GM19351 (cell line): ENCODE measurements around the gene HEXIM2.
"Not testable (repeated sequence)": the region's sequence is repeated elsewhere in the genome, so short reads cannot be mapped to it uniquely, and the experiment has no call there.

Experiments
- ATAC-seq: cut with Tn5 transposase; IDR thresholded peaks from one replicate; pipeline ENCODE4 v1.9.1; 2021; ENCODE audit warnings: mild to moderate bottlenecking, moderate library complexity; ENCODE audit not compliant: unreplicated experiment

The HEXIM2 gene, protein sequence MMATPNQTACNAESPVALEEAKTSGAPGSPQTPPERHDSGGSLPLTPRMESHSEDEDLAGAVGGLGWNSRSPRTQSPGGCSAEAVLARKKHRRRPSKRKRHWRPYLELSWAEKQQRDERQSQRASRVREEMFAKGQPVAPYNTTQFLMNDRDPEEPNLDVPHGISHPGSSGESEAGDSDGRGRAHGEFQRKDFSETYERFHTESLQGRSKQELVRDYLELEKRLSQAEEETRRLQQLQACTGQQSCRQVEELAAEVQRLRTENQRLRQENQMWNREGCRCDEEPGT

DNA sequence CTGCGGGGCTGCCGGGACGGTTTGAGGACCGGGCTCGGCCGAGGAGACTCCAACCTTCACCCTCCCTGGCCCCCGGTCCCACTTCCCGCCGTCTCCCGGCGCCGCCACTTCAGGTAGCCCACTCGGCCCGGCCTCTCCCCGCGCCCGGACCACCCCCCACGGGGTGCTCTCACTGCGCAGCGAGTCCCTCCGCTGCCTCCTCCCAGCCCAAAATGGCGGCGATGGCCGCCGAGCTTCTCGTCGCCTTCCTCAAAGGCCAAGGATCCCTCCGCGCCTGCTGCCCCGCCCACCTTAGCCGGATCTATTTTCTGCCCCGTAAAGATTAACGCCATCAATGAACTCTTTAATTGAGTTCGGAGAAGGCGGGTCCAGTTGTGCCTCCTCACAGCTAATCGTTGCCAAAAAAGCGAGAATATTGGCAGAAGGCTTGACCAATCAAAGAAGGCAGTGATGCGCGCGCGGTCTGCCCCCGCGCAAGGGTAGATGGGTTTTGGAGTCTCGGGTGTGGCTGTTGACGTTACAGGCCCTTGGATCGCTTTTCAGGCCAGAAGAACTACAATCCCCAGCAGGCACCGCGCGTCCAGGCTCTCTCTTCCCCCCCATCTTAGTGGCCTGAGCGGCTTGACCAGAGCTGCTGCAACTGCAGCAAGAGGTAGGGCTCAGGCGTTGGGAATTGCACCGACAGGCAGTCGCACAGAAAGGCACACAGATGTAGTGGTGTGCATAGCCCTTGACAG is at the start of gene HEXIM2:
HEXIM2 (plus strand) TSS at position 588 of the 737 bp plus-strand sequence. CDS start 919 bp downstream, outside the sequence.
- ATAC-seq = peak; percentile 94

DNA sequence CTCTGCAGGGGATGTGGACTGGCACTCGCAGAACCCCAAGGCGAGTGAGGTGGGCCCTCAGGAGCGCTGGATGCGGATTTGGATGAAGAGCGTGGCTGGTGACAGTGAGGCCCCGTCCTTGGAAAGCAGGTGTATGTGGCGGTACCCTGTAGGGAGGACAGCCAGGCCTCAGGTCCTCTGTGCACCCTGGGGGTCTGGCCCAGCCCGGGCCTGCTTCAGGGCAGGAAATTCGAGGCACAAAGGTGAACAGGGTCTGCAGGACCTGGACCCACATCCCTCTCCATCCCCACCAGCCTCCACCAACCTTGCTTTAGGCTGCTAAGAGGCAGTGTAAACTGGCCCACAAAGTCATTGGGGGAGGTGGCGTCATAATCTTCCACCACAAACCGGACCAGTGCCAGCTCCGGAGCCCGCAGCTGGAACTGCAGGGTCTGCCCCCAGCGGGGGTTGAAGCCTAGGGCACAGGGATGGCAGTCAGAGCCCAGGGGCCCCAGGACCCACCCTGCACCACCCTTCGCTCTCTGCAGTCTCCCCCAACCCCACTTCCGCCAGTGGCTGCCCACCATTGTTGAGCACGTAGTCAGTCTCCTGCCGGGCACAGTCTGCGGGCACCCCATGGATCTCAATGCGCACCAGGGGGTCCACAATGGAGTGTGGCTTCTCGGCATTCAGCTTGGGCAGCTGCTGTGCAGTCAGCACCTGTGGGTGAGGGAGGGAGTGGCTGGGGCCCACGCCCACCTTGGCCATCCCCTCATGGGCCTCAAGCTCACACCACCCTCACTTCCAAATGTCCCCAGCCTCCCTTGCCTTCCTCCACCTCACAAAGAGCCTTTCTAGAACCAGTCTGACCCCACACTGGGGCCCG is 48.9 kb upstream of the HEXIM2 start:
- no peak for ATAC-seq

DNA sequence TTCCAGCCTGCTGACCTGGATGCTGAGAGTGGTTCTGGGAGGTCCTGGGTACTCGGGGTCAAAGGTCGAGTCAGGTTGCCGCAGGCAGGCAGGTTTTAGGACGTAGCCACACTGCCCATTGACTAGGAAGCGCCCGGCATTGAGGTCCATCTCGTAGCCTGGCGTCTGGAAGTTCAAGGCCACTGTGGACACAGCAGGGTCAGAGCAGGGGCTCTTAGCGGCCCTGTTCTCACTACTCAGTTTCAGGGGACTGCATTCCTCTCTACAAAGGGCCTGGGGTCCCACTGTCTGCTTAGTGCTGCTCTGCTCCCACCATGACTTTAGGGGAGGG is 48.3 kb upstream of the HEXIM2 start:
- no peak for ATAC-seq

DNA sequence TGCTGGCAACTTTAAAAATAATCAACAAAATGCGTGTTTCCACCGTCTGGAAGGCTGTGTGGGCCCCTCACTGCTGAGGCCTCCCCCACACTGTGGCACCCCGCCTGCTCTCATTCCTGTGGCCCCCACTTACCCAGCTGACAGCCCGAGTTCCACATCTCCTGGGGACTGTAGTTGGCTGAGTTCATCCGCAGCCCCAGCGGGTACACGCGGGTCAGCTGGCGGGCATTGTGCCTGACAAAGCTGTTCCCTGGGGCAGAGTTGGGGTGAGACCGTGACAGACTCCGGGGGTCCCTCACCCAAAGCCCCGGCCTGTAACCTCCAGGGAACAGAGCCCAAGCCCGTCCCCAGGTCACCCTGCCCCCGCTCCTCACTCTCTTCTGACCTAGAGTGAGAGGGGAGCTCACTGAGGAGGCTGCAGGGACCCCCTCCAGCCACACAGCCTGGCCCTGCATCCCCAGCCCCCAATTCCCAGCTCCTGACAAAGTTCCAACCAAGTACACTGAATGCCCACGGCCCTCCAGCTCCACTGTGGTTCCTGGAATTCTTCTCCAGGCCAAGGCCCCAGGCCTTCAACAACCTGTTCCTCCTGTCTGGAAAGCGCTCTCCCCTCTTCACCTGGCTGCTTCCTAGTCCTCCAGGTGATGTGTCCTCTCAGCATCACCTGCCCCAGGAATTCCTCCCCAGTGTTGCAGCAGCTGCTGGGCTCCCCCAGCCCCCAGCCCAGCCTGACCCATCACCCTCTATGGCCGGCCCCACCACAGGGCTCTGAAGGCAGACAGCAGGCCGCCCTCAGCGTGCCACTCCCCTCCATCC is 47.4 kb upstream of the HEXIM2 start:
- ATAC-seq = no peak

DNA sequence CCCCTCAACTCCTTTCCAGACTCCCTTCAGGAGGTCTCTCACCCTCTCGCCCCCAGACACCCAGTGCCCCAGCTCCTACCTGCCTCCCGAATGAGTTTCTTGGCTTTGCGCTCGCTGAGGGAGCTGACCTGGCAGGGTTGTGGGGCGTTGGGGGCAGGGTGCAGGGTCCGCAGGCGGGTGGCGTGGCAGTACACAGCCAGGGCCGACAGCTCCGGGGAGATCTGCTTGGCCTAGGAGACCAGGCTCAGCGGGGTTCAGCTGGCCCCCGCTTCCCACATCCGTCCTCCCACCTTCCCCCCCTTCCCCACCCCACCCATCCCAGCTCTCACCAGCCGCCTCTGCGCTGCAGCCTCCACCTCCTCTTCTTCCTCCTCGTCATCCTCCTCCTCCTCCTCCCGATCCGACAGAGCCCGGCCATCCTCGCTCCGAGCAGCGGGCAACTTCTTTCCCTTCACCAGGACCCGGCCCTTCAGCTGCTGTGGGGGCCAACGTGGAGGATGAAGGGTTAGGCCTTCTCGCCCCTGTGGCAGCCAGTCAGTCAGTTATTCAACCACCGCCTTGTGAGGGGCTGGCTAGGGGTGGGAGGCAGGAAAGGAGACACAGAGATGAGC is 46.6 kb upstream of the HEXIM2 start:
- ATAC-seq = no peak

DNA sequence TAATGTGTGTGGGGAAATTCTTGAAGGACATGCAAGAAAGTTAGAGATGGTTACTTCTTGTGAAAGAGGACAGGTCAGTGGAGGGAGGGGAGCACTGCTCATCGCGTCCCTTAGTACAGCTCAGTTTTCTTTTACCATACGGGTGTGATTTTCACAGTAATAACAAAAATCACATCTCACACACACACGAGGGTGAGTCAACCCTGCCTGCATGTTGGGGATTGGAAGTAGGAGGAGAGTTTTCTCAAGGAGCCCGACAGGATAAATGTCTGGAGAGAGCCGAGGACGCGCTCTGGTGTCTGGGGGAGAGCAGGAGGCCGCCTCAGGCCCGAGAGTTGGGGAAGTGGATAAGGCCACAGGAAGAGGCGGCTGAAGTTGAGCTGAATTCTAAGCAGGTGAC is 45.8 kb upstream of the HEXIM2 start:
- ATAC-seq = no peak

DNA sequence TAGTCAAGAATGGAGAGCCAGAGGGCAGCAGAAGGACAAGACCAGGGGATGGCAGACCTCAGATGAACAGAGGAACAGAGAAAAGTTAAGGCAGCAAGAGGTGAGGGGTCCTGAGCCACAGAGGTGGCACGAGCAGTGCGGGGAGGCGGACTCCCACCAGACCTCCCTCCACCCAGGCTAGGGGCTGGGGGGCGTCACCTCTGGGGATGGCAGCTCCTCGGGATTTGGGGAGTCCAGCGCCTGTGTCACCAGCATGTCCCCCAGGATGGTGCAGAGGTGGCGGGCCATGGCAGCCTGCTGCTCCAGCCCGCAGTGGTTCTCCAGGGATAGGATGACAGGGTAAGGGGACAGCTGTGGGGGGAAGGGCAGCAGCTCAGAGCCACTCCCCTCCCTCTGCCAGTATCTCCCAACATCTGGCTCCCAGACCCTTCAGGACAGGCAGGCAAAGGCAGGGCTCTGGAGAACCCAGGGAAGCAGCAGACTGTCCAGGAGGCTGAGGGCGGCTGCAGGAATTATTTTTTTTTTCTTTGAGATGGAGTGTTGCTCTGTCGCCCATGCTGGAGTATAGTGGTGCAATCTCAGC is 45.1 kb upstream of the HEXIM2 start:
- no peak for ATAC-seq

DNA sequence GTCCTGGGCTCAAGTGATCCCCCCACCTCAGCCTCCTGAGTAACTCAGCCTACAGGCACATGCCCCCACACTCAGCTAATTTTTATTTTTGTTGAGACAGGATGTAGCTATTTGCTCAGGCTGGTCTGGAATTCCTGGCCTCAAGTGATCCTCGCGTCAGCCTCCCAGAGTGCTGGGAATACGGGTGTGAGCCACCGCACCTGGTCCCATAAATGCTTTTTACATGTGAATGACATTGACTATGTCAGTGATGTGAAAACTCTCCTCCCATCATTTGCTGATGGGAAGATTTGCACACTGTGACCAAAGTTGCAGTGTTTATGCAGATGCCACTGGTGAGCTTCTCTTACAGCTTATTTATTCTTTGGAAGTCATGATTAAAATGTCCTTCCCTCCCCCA is 44.3 kb upstream of the HEXIM2 start:
- ATAC-seq = no peak

DNA sequence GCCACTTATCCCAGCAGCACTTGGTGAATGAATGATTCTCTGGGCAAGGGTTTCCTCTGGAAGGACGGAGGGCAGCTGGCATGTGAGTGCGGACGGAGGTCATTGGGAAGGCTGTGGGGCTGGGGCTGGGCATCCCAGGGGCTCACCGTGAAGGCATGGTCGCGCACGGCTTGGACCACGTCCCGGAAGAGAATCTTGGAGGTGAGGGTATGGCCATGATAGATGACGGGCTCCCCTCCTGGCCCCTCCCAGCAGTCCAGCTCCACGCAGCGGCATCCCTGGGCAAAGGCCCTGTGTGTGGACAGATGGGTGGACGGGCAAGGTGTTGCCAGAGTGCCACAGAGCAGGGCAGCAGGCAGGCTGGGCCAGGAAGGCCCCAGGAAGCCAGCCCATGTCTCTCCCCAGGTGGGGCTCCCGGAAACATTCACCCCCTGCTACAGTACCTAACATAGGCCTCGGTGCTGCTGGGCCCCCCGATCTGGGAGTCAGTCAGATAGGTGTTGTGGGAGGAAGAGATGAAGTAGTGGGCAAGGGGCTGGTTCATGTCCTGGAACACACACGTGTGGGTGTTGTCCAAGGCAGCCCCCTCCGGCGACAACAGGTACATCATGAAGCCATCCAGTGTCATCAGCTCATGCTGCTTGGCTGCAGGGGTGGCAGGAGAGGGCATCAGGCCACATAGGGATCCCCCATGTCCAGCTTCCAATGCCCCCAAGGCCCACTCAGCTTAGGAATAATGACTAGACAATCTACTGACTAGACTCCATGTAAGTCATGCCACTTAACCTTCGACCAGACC is 43.6 kb upstream of the HEXIM2 start:
- ATAC-seq = no peak

DNA sequence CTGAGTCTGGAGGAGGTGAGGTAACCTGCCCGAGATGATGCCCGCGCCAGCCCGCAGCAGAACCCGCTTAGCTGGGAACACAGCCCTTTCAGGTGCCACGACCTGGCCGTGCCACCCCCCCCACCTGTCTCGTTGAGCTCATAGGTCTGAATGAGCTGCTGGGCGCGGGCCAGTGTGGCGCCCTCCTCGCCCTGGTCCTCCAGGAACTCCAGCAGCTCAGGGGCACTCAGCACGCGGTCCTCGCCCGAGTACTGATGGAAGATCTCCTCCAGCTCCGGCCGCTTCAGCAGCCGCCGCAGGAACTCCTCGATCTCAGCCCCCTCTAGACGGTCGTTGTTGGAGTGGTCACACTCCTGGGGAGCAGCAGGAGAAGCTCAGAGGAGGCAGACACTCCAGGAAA is 43.0 kb upstream of the HEXIM2 start:
- ATAC-seq = no peak

DNA sequence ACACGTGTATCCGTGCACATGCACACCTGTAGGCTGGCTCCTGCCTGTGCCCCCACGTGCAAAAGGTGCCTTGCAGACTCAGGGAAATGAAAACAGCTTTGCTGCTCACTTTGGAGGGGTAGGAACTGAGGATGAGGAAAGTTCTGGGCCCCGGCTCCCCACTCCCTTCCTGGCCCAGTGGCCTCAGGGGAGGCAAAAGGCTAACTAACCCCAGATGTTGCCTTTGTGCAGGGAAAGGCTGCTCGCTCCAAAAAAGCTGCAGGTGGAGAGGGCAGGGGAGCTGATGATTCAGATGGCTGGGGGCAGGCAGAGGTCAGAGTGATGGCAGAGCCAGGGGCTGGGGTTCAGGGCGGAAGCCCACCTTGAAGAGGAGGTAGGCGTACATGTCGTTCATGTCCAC is 41.7 kb upstream of the HEXIM2 start:
- no peak for ATAC-seq

DNA sequence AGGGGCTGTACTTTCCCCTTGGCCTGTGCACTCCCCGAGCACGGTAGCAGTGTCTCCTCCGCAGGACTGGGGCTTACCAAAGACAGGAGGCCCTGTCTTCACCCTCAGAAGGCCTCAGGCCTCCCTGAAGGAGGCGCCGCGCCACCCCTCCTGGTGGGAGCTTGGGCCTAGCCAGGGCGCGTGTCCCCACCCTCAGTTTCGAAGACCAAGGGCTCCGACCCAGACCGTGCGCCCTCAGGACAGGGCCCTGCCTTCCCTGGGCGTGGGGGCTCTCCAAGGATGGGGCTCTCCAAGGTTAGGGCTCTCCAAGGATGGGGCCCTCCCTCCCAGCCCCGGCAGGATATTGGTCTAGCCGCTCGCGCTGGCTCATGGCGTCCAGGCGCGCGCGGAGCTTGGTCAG is 41.1 kb upstream of the HEXIM2 start:
- ATAC-seq = no peak

DNA sequence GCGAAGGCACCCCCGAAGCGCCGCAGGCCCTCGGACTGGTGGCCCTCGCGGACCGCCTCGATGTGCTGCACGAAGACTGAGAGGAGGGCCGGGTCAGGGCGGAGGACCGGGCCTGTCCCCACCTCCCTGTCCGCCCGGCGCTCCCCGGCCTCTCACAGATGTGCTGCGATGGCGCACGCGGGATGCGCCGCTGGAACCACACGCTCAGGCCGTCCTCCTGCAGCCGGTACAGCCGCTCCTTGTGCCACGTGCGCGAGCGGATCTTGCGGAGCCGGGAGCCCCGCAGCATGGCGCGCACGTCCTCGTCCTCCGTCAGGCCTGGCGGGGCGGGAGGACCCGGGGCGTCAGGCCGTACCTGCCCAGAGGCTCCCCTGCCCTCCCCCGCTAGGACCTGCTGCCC is 40.6 kb upstream of the HEXIM2 start:
- ATAC-seq = no peak

DNA sequence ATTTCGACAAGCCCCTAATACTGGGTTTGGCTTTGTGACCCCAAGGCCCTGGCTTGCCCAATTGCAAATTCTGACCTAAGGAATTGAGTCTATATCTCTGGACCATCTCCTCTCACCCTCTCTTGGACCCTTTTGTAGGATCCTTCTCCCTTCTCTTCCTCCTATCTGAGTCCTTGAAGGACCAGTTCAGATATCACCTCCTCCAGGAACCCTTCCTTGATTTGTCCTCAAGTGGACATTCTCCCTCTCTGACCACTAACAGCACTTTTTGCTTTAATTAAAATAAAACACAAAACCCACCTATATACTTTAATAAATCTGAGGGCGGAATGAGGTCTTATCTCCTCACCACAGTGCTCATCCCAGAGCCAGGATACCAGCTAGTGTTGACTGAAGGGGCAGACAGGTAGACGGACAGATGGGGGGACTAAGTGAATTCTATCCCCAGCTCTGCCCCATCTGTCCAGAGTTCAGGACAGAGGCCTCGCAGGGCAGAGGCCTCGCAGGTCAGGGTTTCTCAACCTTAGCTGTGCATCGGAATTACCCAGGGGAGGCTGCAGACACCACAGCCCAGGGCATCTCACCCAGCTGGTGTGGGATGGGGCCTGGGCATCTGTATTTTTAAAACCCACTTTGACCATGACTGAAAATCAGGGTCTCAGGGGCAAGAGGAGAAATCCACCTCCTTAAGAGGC is 38.5 kb upstream of the HEXIM2 start:
- no peak for ATAC-seq

DNA sequence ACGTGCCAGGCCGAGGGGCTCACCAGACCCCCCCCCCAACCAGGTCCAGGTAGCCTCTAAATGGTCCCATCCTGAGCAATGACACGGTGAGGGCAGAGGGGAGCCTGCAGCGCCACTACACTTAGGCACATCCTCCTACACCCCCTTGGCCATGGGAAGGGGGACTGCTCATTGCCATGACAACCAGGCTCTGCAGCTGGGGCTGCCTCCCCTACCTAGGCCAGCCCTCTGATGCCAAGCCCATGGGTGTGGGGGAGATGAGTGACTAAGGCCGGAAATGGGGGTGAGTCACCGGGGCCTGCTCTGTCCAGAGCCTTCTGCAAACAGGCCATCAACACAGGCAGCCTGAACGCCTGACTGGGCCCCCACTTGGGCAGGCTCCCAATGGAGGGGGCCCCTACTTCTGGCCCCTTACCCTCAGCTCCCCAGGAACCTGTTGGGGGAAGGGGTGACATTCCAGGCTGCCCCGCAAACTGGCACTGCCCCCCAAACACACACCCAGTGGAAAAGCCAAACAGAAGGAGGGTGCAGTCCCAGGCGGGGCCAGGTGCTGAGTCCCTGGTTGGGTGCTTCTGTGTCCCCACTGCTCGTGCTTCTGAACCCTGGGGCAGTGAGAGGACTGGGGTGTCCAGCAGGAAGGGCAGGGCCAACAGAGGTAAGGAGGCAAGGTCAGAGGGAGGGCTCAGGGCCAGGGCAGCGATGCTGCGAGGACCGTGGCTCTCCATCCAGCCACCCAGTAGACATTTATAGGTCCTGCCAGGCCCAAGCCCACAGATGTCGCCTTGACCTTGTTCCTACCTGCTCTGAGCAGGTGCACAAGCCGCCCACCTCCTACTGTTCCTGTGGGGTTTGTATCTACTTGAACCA is 37.5 kb upstream of the HEXIM2 start:
- ATAC-seq = no peak

DNA sequence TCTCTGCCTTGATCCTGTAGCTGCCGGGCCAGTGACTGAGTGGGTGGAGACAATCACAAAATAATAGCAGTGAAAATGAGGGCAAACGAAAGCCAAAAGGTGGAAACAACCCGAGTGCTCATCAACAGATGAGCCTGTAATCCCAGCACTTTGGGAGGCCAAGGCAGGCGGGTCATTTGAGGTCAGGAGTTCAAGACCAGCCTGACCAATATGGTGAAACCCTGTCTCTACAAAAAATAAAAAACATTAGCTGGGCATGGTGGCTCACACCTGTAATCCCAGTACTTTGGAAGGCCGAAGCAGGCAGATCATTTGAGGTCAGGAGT is 36.9 kb upstream of the HEXIM2 start:
- ATAC-seq = not testable (repeated sequence)

DNA sequence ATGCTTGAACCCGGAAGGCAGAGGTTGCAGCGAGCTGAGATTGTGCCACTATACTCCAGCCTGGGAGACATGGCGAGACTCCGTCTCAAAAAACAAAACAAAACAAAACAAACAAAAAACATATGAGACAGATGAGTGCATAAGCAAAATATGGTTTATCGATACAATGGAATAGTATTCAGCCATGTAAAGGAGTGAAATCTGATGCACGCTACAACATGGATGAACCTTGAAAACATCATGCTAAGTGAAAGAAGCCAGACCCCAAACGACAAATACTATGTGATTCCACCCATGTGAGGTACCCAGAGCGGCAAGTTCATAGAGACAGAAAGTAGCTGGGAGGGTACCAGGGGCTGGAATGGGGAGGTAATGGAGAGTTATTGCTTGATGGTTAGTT is 36.2 kb upstream of the HEXIM2 start:
- no peak for ATAC-seq

DNA sequence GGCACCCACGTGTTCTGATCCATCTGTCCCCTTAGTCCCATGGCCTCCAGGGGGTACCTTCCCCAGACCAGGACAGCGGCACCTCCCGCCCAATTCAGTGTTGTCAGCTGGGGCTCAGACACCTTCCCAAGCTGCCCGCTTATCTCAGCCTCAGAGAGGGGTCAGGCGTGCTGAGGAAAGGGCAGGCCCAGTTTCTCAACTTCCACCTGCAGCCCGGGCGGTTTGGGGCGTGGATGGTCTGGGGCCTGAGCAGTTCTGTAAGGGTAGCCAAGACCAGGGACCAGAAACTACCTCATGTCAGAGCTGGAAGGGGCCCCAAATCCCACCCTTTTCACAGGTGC is 34.5 kb upstream of the HEXIM2 start:
- no peak for ATAC-seq
